Mesendoderm (in vitro differentiated cells): ENCODE measurements around the gene PPP4R4.
"Not testable (repeated sequence)": the region's sequence is repeated elsewhere in the genome, so short reads cannot be mapped to it uniquely, and the experiment has no call there.

Experiments used
- DNase-seq: peaks from one replicate; pipeline ENCODE4 v3.0.0; 2013
- H2AK5ac ChIP-seq: 2 replicates; pipeline ENCODE4 v1.6.1; 2013; ENCODE audit warnings: low read length, inconsistent platforms
- H2BK120ac ChIP-seq: 2 replicates; pipeline ENCODE4 v1.6.1; 2013; ENCODE audit warnings: low read depth, mild to moderate bottlenecking, low read length, moderate library complexity, mixed read lengths
- H2BK15ac ChIP-seq: replicated peaks from 2 replicates; pipeline ENCODE4 v1.6.1; 2013; ENCODE audit warnings: low read depth, mild to moderate bottlenecking, moderate library complexity
- H2BK5ac ChIP-seq: 2 replicates; pipeline ENCODE4 v1.6.1; 2013; ENCODE audit warnings: low read length, inconsistent platforms
- H3K18ac ChIP-seq: 2 replicates; pipeline ENCODE4 v1.6.1; 2013; ENCODE audit warnings: mild to moderate bottlenecking, low read length, mixed read lengths
- H3K23ac ChIP-seq: one replicate; pipeline ENCODE4 v1.6.1; 2013; ENCODE audit warnings: low read length
- H3K27ac ChIP-seq: 2 replicates; pipeline ENCODE4 v1.5.1; 2013; ENCODE audit warnings: low read depth, mild to moderate bottlenecking, inconsistent platforms, low read length, moderate library complexity
- H3K27me3 ChIP-seq: 2 replicates; pipeline ENCODE4 v1.6.1; 2013; ENCODE audit warnings: low read length, control low read depth, mild to moderate bottlenecking, inconsistent platforms; ENCODE audit not compliant: insufficient read depth, poor library complexity
- H3K36me3 ChIP-seq: 2 replicates; pipeline ENCODE4 v1.6.1; 2013; ENCODE audit warnings: low read length, inconsistent platforms; ENCODE audit not compliant: control insufficient read depth, insufficient read depth
- H3K4ac ChIP-seq: one replicate; pipeline ENCODE4 v1.6.1; 2013; ENCODE audit warnings: low read depth, mild to moderate bottlenecking, low read length, moderate library complexity
- H3K4me1 ChIP-seq: 2 replicates; pipeline ENCODE4 v1.6.1; 2013; ENCODE audit warnings: low read depth, low read length, inconsistent platforms; ENCODE audit not compliant: control insufficient read depth
- H3K4me2 ChIP-seq: 2 replicates; pipeline ENCODE4 v1.6.1; 2013; ENCODE audit warnings: low read length
- H3K4me3 ChIP-seq: 2 replicates; pipeline ENCODE4 v1.5.1; 2013; ENCODE audit warnings: mild to moderate bottlenecking, low read length
- H3K56ac ChIP-seq: one replicate; pipeline ENCODE4 v1.6.1; 2013; ENCODE audit warnings: low read length
- H3K79me1 ChIP-seq: 2 replicates; pipeline ENCODE4 v1.6.1; 2013; ENCODE audit warnings: low read length, inconsistent platforms
- H3K79me2 ChIP-seq: 2 replicates; pipeline ENCODE4 v1.6.1; 2013; ENCODE audit warnings: mild to moderate bottlenecking, low read length; ENCODE audit not compliant: control insufficient read depth, insufficient read depth
- H3K9ac ChIP-seq: 2 replicates; pipeline ENCODE4 v1.6.1; 2013; ENCODE audit warnings: low read length, inconsistent platforms
- H4K5ac ChIP-seq: one replicate; pipeline ENCODE4 v1.6.1; 2013; ENCODE audit warnings: low read length
- H4K8ac ChIP-seq: one replicate; pipeline ENCODE4 v1.6.1; 2013; ENCODE audit warnings: low read depth, mild to moderate bottlenecking, control low read depth, low read length, moderate library complexity
- WGBS: extraction: QIAGEN DNeasy Blood & Tissue Kit; methylation state at CpG from one replicate; pipeline ENCODE4 v1.1.7; 2013; ENCODE audit warnings: low lambda C conversion rate, missing lambda C conversion rate; ENCODE audit not compliant: insufficient coverage; ENCODE audit errors: extremely low coverage; 5-methylcytosine and 5-hydroxymethylcytosine counted together

The PPP4R4 gene

DNA sequence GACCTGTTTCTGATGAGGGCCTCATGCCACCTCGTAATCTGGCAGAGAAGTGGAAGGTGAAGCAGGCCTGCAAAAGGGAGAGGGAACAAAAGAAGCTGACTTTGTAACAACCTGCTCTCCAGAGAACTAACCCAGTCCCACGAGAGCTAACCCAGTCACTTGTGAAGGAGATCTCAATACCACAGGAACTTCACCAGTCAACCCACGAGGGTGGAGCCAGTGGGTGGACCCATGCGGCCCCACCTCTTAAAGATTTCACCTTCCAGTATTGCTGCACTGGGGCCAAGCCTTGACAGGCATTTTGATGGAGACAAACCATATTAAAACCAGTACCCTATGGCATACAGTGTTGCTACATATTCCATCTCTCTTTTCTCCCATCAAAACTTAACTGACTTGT, 63.9 kb downstream of the PPP4R4 start:
- WGBS, result no CpG with 5 or more reads among the region's 4 CpGs
- Histone ChIP-seq H3K79me2 (no peaks in the 10 kb centered on the region), H3K4ac (no peak overlapping the region), H2BK120ac (no peak overlapping the region), H3K36me3 (no peaks in the 10 kb centered on the region), H4K8ac (no peak overlapping the region), H2AK5ac (no peak overlapping the region), H4K5ac (no peak overlapping the region), H3K4me2 (no peak overlapping the region), H3K56ac (no peak overlapping the region), H3K4me1 (no peaks in the 10 kb centered on the region), H3K4me3 (no peak overlapping the region), H3K23ac (no peak overlapping the region), H3K18ac (no peak overlapping the region), H2BK15ac (no peak overlapping the region), H3K27ac (no peak overlapping the region), H3K27me3 (no peaks in the 10 kb centered on the region), H2BK5ac (no peak overlapping the region), H3K9ac (no peak overlapping the region), H3K79me1 (no peaks in the 10 kb centered on the region)
- no peak for DNase-seq

- no peak overlapping the region for H3K4ac ChIP-seq
- no peak for DNase-seq
- no peak overlapping the region for H3K23ac ChIP-seq
- H3K27me3 ChIP-seq, result no peaks in the 10 kb centered on the region
- no peak overlapping the region for H2BK15ac ChIP-seq
- H2BK5ac ChIP-seq, result no peak overlapping the region
- H3K56ac ChIP-seq, result no peak overlapping the region
- no peak overlapping the region for H4K8ac ChIP-seq
- no peaks in the 10 kb centered on the region for H3K79me2 ChIP-seq
- H3K18ac ChIP-seq, result no peak overlapping the region
- no peak overlapping the region for H3K9ac ChIP-seq
- H3K27ac ChIP-seq, result no peak overlapping the region
- no peaks in the 10 kb centered on the region for H3K79me1 ChIP-seq
- no peak overlapping the region for H3K4me2 ChIP-seq
- no peaks in the 10 kb centered on the region for H3K4me1 ChIP-seq
- no peaks in the 10 kb centered on the region for H3K36me3 ChIP-seq
- H3K4me3 ChIP-seq, result no peak overlapping the region
- no CpG with 5 or more reads among the region's 2 CpGs for WGBS
- no peak overlapping the region for H2BK120ac ChIP-seq
- no peak overlapping the region for H4K5ac ChIP-seq
- no peak overlapping the region for H2AK5ac ChIP-seq
These were observed 65.3 kb downstream of the PPP4R4 start for GRCh38 chr14:94239406-94239805.

DNA sequence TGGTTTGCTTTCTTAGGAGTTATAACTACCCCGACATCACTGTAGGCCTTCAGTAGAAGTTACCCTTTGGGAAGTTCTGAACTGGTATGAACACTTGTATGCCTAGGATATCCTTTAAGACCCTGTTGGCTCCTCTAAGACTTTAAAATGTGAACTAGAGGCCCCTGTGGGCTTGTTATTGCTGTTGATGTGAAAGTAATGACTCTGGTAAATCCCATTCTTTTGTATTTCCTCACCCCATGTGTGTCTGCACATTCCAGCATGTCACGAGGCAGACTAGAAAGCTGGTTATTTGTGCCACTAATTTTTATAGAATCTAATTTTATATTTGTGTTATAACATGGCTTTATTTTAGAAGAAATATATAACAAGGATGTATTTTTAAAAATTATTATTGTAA, 70.1 kb downstream of the PPP4R4 start:
- H2AK5ac ChIP-seq, result no peak overlapping the region
- no peak overlapping the region for H2BK120ac ChIP-seq
- WGBS, result no CpG with 5 or more reads among the region's 2 CpGs
- no peak overlapping the region for H2BK5ac ChIP-seq
- no peak overlapping the region for H3K4me3 ChIP-seq
- no peak overlapping the region for H3K27ac ChIP-seq
- H3K27me3 ChIP-seq, result no peaks in the 10 kb centered on the region
- no peak for DNase-seq
- H3K4me1 ChIP-seq, result no peaks in the 10 kb centered on the region
- no peak overlapping the region for H3K4me2 ChIP-seq
- H3K23ac ChIP-seq, result no peak overlapping the region
- no peak overlapping the region for H2BK15ac ChIP-seq
- no peaks in the 10 kb centered on the region for H3K36me3 ChIP-seq
- no peak overlapping the region for H3K18ac ChIP-seq
- no peaks in the 10 kb centered on the region for H3K79me2 ChIP-seq
- no peak overlapping the region for H3K4ac ChIP-seq
- no peak overlapping the region for H3K9ac ChIP-seq
- H3K56ac ChIP-seq, result no peak overlapping the region
- H4K8ac ChIP-seq, result no peak overlapping the region
- no peak overlapping the region for H4K5ac ChIP-seq
- H3K79me1 ChIP-seq, result no peaks in the 10 kb centered on the region

GRCh38 chr14:94264195-94264594, 90.1 kb downstream of the PPP4R4 start:
- H3K27me3 ChIP-seq, H3K79me2 ChIP-seq, H3K27ac ChIP-seq, H3K79me1 ChIP-seq, H3K56ac ChIP-seq, DNase-seq, H3K36me3 ChIP-seq, H3K23ac ChIP-seq, H3K4me3 ChIP-seq, H2BK5ac ChIP-seq, H4K5ac ChIP-seq, H2AK5ac ChIP-seq, H4K8ac ChIP-seq, H2BK120ac ChIP-seq, H3K9ac ChIP-seq, H3K18ac ChIP-seq, H2BK15ac ChIP-seq, H3K4me2 ChIP-seq, H3K4ac ChIP-seq, H3K4me1 ChIP-seq: not testable (repeated sequence)
- no CpG with 5 or more reads among the region's 3 CpGs for WGBS

GRCh38 chr14:94267352-94267751, 93.2 kb downstream of the PPP4R4 start:
- Histone ChIP-seq H3K23ac (no peak overlapping the region), H2BK5ac (no peak overlapping the region), H2BK15ac (no peak overlapping the region), H3K27me3 (no peaks in the 10 kb centered on the region), H3K4me2 (no peak overlapping the region), H3K18ac (no peak overlapping the region), H3K56ac (no peak overlapping the region), H3K9ac (no peak overlapping the region), H3K4me3 (no peak overlapping the region), H3K4me1 (no peaks in the 10 kb centered on the region), H3K27ac (no peak overlapping the region), H3K79me1 (no peaks in the 10 kb centered on the region), H2BK120ac (no peak overlapping the region), H4K5ac (no peak overlapping the region), H3K79me2 (no peaks in the 10 kb centered on the region), H4K8ac (no peak overlapping the region), H2AK5ac (no peak overlapping the region), H3K36me3 (no peaks in the 10 kb centered on the region), H3K4ac (no peak overlapping the region)
- DNase-seq, result no peak
- WGBS, result no CpG with 5 or more reads among the region's 1 CpG

GRCh38 chr14:94268582-94268981, 94.5 kb downstream of the PPP4R4 start:
- H3K27me3 ChIP-seq, H3K79me2 ChIP-seq, H3K79me1 ChIP-seq, H4K5ac ChIP-seq, H3K18ac ChIP-seq, H3K36me3 ChIP-seq, DNase-seq, H3K56ac ChIP-seq, H3K4me3 ChIP-seq, H3K4me1 ChIP-seq, H3K23ac ChIP-seq, H3K27ac ChIP-seq, H3K9ac ChIP-seq, H2AK5ac ChIP-seq, H3K4me2 ChIP-seq, H2BK5ac ChIP-seq, H3K4ac ChIP-seq, H4K8ac ChIP-seq, H2BK15ac ChIP-seq, H2BK120ac ChIP-seq: not testable (repeated sequence)
- WGBS, result no CpG with 5 or more reads among the region's 7 CpGs
